OCI-LY1 (cell line): Measurements from ENCODE around the gene SC5D.

Source experiments
- H2AFZ ChIP-seq: fragments of 200-600 bp; sonication (generic), shearing (Covaris generic); 2 replicates; pipeline ENCODE4 v1.6.0; 2014; ENCODE audit warnings: antibody characterized with exemption, mild to moderate bottlenecking, low read length
- H3F3A ChIP-seq: fragments of 200-600 bp; sonication (generic), shearing (Covaris generic); 2 replicates; pipeline ENCODE4 v1.6.0; 2014; ENCODE audit warnings: mild to moderate bottlenecking, antibody characterized with exemption, low read length, moderate library complexity; ENCODE audit not compliant: insufficient read depth
- H3K27ac ChIP-seq: fragments of 200-600 bp; sonication (generic); 2 replicates; pipeline ENCODE4 v1.5.1; 2014; ENCODE audit warnings: low read length, mixed run types, mild to moderate bottlenecking, low read depth; ENCODE audit not compliant: poor library complexity, severe bottlenecking
- H3K27me3 ChIP-seq: fragments of 200-600 bp; sonication (generic); 2 replicates; pipeline ENCODE4 v1.6.0; 2014; ENCODE audit warnings: antibody characterized with exemption, mild to moderate bottlenecking, low read length, moderate library complexity; ENCODE audit not compliant: insufficient read depth
- H3K36me3 ChIP-seq: fragments of 200-600 bp; sonication (generic); 2 replicates; pipeline ENCODE4 v1.6.1; 2014; ENCODE audit warnings: mild to moderate bottlenecking, antibody characterized with exemption, low read length, moderate library complexity, mixed read lengths; ENCODE audit not compliant: insufficient read depth
- H3K4me1 ChIP-seq: fragments of 200-600 bp; sonication (generic); 2 replicates; pipeline ENCODE4 v1.5.1; 2014; ENCODE audit warnings: mild to moderate bottlenecking, low read length, moderate library complexity; ENCODE audit not compliant: insufficient read depth, severe bottlenecking
- H3K4me2 ChIP-seq: fragments of 200-600 bp; sonication (generic), shearing (Covaris generic); 2 replicates; pipeline ENCODE4 v1.6.1; 2014; ENCODE audit warnings: low read length
- H3K4me3 ChIP-seq: fragments of 200-600 bp; sonication (generic); 2 replicates; pipeline ENCODE4 v1.5.1; 2014; ENCODE audit warnings: low read length, low read depth, mild to moderate bottlenecking, mixed read lengths; ENCODE audit not compliant: poor library complexity, severe bottlenecking
- H3K79me2 ChIP-seq: fragments of 200-600 bp; shearing (Covaris generic); 2 replicates; pipeline ENCODE4 v1.6.1; 2016; ENCODE audit warnings: mixed run types, low read length, mixed read lengths; ENCODE audit not compliant: insufficient read depth
- H3K9ac ChIP-seq: fragments of 200-600 bp; sonication (generic), shearing (Covaris generic); 2 replicates; pipeline ENCODE4 v1.6.1; 2014; ENCODE audit warnings: mild to moderate bottlenecking, low read length, mixed read lengths
- H3K9me2 ChIP-seq: fragments of 200-600 bp; sonication (generic), shearing (Covaris generic); 2 replicates; pipeline ENCODE4 v1.6.1; 2014; ENCODE audit warnings: low read depth, mild to moderate bottlenecking, low read length, mixed read lengths
- H3K9me3 ChIP-seq: fragments of 200-600 bp; shearing (Covaris generic); 2 replicates; pipeline ENCODE4 v1.6.1; 2014; ENCODE audit warnings: low read length, mixed read lengths
- H4K20me1 ChIP-seq: fragments of 200-600 bp; sonication (generic), shearing (Covaris generic); 2 replicates; pipeline ENCODE4 v1.6.0; 2016; ENCODE audit warnings: mild to moderate bottlenecking, low read length; ENCODE audit not compliant: insufficient read depth
- CTCF ChIP-seq: fragments of 200-600 bp; sonication (generic), shearing (Covaris generic); IDR thresholded peaks from 2 replicates; pipeline ENCODE4 v1.5.1; 2017; ENCODE audit warnings: mild to moderate bottlenecking, antibody characterized with exemption, low read length, moderate library complexity, mixed read lengths
- EZH2 ChIP-seq: fragments of 200-600 bp; sonication (generic), shearing (Covaris generic); IDR thresholded peaks from 2 replicates; pipeline ENCODE4 v1.8.0; 2017; ENCODE audit warnings: borderline replicate concordance, mixed run types, mild to moderate bottlenecking, antibody characterized with exemption, low read length, moderate library complexity, mixed read lengths

Gene SC5D

DNA sequence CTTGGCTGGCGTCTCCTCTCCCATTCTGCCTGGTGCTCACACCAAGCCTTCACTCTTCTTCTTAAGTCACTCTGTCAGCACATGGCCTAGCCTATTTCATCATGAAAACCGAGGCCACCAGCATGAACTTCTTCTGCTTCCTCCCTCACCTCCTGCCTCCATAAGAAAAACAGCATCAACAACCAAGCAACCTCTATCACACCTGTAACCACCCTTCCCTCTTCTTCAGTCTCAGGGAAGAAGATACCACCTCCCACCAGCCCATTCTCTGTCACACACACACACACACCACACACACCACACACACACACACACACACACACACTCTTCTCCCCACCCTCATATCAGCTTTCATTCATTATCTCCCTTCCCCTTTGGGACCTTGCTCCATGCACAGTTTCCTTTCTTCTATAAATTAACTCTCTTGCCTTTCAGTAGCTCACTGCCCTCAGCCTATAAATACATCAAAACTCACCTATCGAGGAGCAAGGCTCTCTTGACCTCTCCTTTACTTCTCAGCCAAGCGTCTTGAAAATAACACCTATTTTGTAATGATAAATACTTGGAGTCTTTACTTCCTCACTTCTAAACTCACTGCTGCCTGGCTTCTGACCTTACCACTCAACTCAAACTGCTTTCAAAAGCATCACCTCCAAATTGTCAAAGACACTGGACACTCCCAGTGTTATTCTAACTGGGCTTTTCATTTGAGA is 36.6 kb downstream of the SC5D start:
- Histone ChIP-seq H3K4me1 (peaks cover 32% of the 10 kb centered on the region), H3F3A (no peaks in the 10 kb centered on the region), H3K9me3 (no peaks in the 10 kb centered on the region), H4K20me1 (no peaks in the 10 kb centered on the region), H3K9ac (no peak overlapping the region), H3K27me3 (no peaks in the 10 kb centered on the region), H2AFZ (no peak overlapping the region), H3K27ac (peak overlapping the region; percentile 69), H3K9me2 (no peaks in the 10 kb centered on the region), H3K4me3 (no peak overlapping the region), H3K36me3 (no peaks in the 10 kb centered on the region), H3K4me2 (peak overlapping the region; percentile 55; the same call in 1 of the 2 replicates), H3K79me2 (no peaks in the 10 kb centered on the region)
- no peak for TF ChIP-seq EZH2
- TF ChIP-seq CTCF, result no peak

GRCh38 chr11:121329781-121330395 is 37.3 kb downstream of the SC5D start:
- Histone ChIP-seq H3K27me3 (no peaks in the 10 kb centered on the region), H3K27ac (no peak overlapping the region), H4K20me1 (no peaks in the 10 kb centered on the region), H3K9me2 (no peaks in the 10 kb centered on the region), H2AFZ (no peak overlapping the region), H3K9ac (no peak overlapping the region), H3K4me1 (peaks cover 40% of the 10 kb centered on the region), H3K36me3 (no peaks in the 10 kb centered on the region), H3F3A (no peaks in the 10 kb centered on the region), H3K9me3 (no peaks in the 10 kb centered on the region), H3K4me2 (no peak overlapping the region), H3K79me2 (no peaks in the 10 kb centered on the region), H3K4me3 (no peak overlapping the region)
- TF ChIP-seq CTCF (no peak), EZH2 (no peak)

DNA sequence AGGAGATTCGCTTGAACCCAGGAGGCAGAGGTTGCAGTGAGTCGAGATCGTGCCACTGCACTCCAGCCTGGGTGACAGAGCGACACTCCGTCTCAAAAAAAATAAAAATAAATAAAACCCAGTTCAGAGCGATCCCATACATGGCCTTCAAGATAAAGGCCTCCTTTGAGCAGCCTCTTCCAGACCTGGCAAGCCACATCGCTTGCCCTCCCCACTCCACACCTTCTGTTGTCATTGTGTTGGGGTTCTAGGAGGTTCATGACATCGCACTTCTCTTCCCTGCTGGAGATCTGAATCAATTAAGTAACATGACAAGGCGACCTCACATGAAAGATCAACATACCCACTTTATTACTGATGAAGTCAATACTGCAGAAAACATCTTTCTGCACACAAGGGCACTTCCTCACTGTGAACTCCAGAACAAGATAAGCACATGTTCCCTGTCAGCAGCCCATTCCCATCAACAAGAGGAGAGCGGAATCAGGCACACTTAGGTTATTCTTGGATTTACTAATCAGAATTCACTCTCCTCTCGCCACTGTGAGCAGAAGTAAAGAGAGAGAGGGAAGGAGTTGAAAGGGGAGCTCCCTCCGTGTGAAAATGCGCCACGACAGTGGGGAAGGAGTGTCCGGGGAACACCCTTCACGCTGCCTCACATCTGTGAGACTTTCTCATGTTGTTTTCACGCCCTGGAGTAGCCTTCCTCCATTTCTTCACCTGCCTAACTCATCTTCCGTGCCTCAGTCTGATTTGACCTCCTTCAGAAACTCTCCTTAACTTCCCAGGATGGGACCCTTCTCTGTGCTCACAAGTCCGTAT is 38.3 kb downstream of the SC5D start:
- Histone ChIP-seq H3K4me3 (no peak overlapping the region), H3K79me2 (no peaks in the 10 kb centered on the region), H2AFZ (no peak overlapping the region), H3K4me2 (no peak overlapping the region), H3K4me1 (peaks cover 38% of the 10 kb centered on the region), H3F3A (no peaks in the 10 kb centered on the region), H3K9me3 (no peaks in the 10 kb centered on the region), H4K20me1 (no peaks in the 10 kb centered on the region), H3K27ac (no peak overlapping the region), H3K36me3 (no peaks in the 10 kb centered on the region), H3K9ac (no peak overlapping the region), H3K27me3 (no peaks in the 10 kb centered on the region), H3K9me2 (no peaks in the 10 kb centered on the region)
- TF ChIP-seq EZH2 (no peak), CTCF (no peak)
